NCI-H146 treated with DMSO at 0.1 percent for 48 hours (cell line): ENCODE results near the gene DALRD3.

ENCODE experiments used
- DNase-seq: peaks from one replicate; lab custom pipeline; 2025; ENCODE audit not compliant: unreplicated experiment; lab: John Stamatoyannopoulos, UW

DALRD3 gene

DNA sequence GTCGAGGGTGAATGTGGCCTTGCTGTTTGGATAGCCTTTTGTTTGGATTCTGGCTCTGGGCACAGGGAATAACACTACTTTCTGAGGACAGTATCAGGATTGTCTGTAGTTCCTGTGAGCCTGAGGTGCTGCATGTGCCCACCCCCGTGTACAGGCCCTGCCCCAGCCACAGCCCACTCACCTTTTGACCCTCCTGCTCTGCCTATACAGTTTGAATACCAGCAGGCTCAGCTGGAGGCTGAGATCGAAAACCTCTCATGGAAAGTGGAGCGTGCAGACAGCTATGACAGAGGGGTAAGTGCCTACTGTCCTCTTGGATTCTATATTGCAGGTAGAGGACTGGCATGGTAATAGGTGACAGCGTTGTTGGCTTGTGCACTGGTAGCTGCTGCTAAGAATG lies 35.7 kb downstream of the DALRD3 start:
- no peak for DNase-seq

DNA sequence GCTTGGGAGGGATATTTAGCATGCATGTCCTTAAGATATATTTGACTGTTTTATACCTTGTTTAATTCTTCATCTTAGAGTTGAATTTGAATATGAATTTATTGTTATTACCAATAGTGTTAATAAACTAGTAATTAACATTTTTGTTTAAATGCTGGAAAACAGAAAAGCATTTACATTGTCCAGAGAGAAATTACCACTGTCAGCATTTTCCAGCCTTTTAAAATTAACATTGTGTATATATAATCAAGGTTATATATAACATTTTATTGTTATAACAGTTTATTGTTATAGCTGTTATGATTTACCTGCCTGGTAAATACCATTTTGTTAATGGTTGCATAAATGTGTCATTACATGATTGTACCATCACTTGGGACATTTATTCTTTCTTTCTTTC lies 36.4 kb downstream of the DALRD3 start:
- DNase-seq = no peak

DNA sequence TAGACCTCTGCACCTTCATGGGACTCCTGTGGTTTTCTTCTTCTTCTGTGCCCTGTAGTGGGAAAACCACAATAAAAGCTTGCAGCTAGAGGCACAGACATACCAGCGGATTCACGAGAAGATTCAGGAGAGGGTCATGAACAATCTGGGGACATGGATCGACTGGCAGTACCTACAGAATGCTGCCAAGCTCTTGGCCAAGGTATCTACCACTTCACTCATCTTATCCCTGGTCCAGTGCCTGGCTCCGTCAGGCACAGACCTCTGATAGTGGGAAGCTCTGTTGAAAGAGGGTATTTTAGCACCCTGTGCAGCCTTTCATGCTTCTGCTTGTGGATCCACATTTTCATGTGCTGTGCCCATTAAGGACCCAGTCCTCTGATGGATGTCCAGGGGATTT lies 38.1 kb downstream of the DALRD3 start:
- DNase-seq = no peak

DNA sequence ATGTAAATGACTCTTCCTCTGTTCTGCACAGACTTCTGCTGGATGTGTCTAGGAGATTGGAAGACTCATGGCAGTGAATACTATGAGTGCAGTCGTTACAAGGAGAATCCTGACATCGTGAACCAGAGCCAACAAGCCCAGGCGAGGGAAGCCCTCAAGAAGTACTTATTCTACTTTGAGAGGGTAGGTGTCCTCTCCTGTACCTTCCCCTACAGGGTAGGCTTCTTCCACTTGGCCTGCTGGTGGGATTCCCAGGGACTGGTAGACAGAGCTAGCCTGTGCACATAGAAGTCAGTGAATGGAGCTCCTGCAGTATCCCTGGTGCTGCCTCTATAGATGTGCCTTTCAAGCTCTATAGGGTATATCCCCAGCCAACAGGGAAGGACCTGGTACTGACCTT lies 38.9 kb downstream of the DALRD3 start:
- no peak for DNase-seq

DNA sequence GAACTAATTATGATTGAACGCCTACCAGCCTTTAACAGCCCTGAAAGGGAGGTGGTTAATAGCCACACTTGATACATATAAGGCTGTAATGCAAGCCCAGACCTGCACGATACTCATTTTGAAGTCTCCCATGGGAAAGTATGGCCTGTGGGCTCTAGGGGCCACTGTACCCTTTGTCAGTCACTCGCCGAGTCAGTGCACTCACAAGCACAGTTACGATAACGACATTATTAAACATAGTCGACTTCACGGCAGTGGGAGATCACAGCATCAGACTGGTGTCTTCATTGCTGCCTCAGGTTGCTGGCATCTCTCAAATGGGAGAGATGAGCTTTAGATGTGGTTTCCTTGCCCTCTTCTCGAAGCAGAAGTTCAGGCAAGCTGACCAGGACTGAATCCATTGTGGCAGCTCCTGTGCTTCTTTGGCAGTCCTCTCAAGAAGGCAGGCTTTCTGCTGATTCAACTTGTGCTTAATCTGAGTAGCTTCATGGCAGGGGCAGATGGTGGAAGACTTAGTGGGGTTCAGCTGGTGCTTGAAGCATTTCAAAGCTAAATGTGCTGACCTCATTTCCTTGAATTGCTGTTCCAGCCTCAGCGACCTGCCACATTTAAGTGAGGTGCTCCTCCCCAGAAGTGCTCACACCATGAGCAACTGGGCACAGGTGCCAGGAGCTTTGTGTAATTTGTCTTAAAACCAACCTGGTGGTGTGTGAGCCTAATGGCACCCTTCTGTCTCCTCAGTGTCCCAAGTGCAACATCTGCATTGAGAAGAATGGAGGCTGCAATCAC lies 44.1 kb downstream of the DALRD3 start:
- DNase-seq = no peak

DNA sequence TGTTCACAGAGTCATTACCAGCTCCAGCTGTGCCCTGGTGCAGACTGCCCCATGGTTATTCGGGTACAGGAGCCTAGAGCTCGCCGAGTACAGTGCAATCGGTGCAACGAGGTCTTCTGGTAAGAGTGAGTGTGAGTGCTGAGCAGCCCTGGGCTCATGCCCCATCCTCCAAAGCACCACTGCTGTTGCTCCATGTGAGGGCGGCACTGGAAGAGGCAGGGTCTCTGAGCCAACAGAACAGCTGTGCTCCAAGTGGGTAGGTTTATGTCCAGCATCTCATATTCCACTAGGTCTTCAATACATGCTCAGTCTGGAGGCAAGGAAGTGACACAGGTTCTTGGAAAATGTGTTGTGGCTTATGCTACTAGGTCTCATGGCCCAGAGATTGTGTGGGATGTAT lies 47.8 kb downstream of the DALRD3 start:
- no peak for DNase-seq

DNA sequence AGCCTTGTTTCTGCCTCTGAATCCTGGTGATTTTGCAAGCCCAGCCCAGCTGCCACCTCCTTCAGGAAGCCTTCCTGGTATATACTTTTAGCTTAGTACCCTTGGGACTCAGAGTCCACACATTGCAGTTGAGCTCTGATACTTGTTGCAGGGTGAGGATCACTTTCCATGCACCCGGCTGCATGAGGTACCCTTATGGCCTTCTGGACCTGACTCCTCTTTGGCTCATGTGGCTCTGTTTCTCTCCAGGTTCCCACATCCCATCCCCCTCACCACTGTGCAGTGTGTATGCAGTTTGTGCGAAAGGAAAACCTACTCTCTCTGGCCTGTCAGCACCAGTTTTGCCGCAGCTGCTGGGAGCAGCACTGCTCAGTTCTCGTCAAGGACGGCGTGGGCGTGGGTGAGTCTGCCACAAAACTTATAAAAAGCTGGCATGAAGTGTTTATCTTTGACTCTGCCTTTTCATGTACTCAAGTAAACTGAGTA lies 51.5 kb downstream of the DALRD3 start:
- DNase-seq = no peak

DNA sequence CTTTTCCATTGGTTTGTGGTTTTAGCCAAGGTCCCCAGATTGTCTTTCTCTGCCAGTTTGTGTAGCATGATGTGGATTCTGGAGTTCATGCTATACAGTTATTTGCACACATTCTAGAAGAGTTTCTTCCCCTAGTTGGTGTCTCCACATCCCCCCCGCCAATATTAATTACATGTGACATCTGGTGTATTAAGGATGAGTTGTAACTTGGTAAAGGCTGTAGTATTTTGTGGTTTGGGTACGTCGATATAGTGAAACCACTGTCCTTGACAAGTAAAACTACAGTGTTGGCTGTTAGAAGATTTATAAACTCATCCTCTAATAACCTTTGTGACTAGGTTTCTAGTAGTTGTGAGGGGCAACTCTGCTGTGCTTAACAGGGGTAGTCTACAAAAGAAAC lies 52.0 kb downstream of the DALRD3 start:
- DNase-seq = no peak
